Esophagus muscularis mucosa (tissue), 4 donors: ENCODE measurements around the gene OLFM4.

Experiments
- CTCF ChIP-seq, 3 experiments: fragments of 200-600 bp in 2 of 3; fragments of 450-650 bp in 1 of 3; sonication (generic) in 2 of 3; IDR thresholded peaks; one replicate each; pipeline ENCODE4 v1.5.1; 2017 to 2019; ENCODE audit warnings: antibody characterized with exemption in 3 of 3, mild to moderate bottlenecking in 2 of 3, moderate library complexity in 1 of 3
- EP300 ChIP-seq: sonication (generic); formaldehyde crosslinking; IDR thresholded peaks from one replicate; pipeline ENCODE4 v1.6.1; 2017; ENCODE audit warnings: antibody characterized with exemption
- POLR2A ChIP-seq: fragments of 450-650 bp; IDR thresholded peaks from one replicate; pipeline ENCODE4 v1.6.1; 2017; ENCODE audit warnings: antibody characterized with exemption, moderate library complexity, mild to moderate bottlenecking, low read depth
- POLR2AphosphoS5 ChIP-seq, 2 donors: sonication (generic); formaldehyde crosslinking; IDR thresholded peaks; one replicate each; pipeline ENCODE4 v1.6.1; 2017; ENCODE audit warnings: antibody characterized with exemption in 2 of 2

- TF ChIP-seq CTCF (IDR thresholded peaks at IDR 0.05) (no peak), POLR2A (no peak), POLR2AphosphoS5 (IDR thresholded peaks at IDR 0.05) (no peak), EP300 (no peak)
These were observed 37.1 kb upstream of the OLFM4 start for GRCh38 chr13:52991344-52992020.
